Prostate gland (tissue), 2 donors: ENCODE measurements around the gene DBH.

Experiments used
- CTCF ChIP-seq, 4 experiments: fragments of 200-600 bp in 2 of 4; fragments of 450-650 bp in 2 of 4; sonication (generic) in 2 of 4; IDR thresholded peaks; 1 replicate in 3 of 4; 2 replicates in 1 of 4; pipeline ENCODE4 v1.5.1; 2016 to 2019; ENCODE audit warnings: antibody characterized with exemption in 4 of 4, mild to moderate bottlenecking in 2 of 4, moderate library complexity in 2 of 4
- POLR2A ChIP-seq: fragments of 450-650 bp; IDR thresholded peaks from one replicate; pipeline ENCODE4 v1.6.1; 2016; ENCODE audit warnings: antibody characterized with exemption, mild to moderate bottlenecking

- TF ChIP-seq CTCF (IDR thresholded peaks at IDR 0.05) = no peak
- no peak for TF ChIP-seq POLR2A
These were observed at the start of gene DBH for GRCh38 chr9:133635533-133636531.
